RCC 7860 (cell line): ENCODE results near the gene ADAM12.
"Not testable (repeated sequence)": the region's sequence is repeated elsewhere in the genome, so short reads cannot be mapped to it uniquely, and the experiment has no call there.

Experiments used
- DNase-seq: peaks from one replicate; pipeline ENCODE4 v3.0.0-alpha.2; 2015; ENCODE audit warnings: low spot score
- FAIRE-seq: peaks from 2 replicates; lab custom pipeline; 2012; peaks lifted over from hg19 to GRCh38; lab: Jason Lieb, UNC

ADAM12 gene

DNA sequence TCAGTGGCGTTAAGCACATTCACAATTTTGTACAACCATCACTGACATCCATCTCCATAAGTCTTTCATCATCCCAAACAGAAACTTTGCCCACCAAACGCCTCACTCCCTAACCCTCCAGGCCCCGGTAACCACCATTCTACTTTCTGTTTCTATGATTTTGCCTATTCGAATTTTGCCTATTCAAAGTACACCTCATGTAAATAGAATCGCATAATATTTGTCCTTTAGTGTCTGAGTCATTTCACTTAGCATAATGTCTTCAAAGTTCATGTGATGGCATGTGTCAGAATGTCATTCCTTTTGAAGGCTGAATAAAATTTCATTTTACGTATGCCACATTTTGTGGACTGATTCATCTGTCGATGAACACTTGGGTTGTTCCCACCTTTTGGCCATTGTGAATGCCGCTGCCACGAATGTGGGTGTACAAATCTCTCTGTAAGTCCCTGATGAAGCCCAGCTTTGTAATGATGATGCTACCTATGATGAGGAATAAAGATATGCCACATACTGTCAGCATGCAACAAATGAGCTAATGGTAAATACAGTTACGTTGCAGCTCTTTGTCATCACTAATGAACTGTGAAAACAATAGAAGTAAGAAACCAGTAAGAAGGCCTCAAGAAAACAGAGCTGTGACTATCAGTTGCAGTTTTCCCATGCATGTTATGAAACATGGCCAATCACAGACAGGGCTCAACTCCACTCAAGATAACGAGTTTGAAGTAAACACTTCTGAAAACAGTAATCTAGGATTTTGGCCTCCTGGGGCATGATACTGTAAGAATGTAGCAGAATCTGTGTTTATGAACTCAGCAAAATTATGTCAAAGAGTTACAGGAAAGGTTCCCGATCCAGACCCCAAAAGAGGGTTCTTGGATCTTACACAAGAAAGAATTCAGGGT lies 120.0 kb downstream of the ADAM12 start:
- peak; percentile 36 for DNase-seq
- FAIRE-seq = no peak

- FAIRE-seq (no peak), DNase-seq (no peak)
Measured at GRCh38 chr10:126264102-126265018, 123.9 kb downstream of the ADAM12 start.

DNA sequence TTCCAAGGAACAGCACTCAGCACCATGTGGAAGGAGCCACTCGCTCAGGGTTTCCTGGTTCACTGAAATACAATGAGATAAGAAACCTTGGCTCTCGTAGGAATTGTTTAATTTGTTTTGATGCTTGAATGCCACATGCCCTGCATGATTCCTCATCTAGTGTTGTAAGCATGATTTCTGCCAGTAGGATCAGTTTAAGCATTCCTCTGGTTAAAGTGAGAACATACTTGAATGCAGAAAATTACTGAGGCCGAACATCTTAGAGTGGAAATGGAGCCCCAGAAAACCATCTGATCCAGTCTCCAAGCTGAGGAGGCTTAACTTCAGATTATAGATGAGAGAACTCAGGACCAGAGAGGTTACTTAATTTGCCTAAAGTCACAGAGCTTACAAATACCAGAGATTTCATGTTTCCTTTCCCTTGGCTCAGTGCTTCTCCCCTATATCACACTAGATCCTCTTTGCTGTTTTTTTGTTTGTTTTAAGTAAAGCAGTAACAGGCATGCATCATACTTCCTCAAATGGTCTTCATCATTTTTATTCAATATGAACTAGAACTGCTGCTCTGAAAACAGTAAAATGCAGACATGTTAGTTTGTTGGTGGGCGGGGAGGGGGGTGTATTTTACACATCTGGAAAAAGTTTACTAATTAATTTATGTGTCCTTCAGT lies 125.1 kb downstream of the ADAM12 start:
- FAIRE-seq (peak; percentile 78), DNase-seq (peak; percentile 55)

DNA sequence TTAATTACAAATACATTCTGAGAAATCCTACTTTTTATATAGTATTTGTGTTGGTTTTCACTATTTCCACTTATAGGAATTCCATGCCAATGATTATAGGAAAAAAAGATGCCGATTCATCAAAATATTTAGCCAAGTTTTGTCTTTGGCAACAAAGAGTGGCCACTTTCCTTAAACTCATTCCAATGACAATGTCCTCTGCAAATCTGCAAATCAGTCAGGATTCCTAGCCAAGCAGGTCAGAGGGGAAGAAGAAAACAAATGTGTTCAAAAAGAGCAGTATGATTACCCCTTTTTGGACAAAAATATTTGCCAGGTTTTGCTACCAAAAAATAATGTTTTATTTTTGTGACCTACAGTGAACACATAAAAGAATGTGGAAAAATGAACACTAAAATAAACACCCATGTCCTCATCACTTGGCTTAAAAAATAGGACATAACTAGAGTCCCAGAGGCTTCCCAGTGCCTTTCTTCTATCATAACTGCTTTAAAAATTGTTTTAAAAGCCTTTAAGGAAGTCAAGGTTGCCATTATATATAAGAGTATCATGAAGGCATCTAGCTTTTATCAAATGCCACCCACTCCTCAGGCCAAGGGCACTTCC lies 125.9 kb downstream of the ADAM12 start:
- no peak for FAIRE-seq
- DNase-seq = no peak

GRCh38 chr10:126259760-126260479 lies 128.4 kb downstream of the ADAM12 start:
- FAIRE-seq (peak; percentile 35), DNase-seq (peak; percentile 61)

DNA sequence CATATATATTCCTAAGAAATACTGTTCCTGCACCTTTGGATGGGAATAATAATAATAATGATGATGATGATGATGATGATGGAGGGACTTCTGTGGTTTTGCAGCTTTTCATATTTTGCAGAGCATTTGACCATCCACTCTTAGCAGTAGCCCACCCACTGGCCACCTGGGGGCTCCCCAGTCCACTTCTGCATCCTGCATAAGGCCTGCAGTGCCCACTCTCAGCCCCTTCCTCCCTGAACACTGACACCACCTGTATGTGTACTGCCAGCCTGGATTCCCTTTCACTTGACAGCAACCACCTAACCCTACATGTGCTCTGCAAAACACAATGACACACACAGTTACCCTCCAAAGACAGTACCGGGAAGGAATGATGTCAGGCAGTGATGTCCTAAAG lies 131.4 kb downstream of the ADAM12 start:
- no peak for FAIRE-seq

DNA sequence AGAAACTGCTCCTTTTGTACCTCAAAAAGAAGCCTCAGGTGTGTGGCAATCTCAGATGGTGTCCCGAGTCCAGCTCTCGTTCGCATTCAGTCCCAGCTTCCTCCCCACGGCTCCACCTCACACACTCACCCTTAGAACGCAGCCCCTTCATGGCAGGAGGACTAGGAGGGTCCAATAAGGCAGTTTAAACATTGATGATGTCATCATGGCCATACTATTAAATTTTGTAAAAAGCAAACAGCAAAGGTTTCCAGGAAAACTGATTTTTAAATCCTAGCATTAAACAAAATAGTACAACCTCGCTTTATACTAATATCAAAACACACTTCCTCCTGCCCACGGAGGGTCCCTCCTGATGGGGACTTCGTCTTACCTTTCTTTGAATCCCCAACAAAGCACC lies 133.0 kb downstream of the ADAM12 start:
- no peak for DNase-seq
- FAIRE-seq = no peak

More for the DNA sequence above, 131.4 kb downstream of the ADAM12 start:
- DNase-seq = no peak

DNA sequence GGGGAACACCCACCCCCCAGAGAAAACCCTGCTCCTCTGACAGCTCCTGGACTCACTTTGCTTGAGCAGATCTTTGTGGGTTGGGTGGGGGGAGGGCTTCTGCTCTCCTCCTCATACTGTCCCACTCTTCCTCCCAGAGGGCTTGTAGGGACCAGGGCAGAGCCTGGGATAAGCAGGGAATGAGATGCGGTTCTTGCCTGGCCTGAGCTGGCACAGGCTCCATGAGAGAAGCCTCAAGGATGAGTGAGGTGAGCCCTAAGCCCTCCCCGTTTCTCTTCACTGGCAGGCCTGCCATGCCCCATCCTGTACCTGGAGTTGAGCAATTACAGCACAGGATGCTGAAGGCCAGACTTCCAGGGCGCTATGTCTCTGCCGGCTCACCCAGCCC lies 134.7 kb downstream of the ADAM12 start:
- DNase-seq (no peak), FAIRE-seq (no peak)

- DNase-seq = peak; percentile 97
- FAIRE-seq = peak; percentile 98
Measured at GRCh38 chr10:126252884-126253610, 135.2 kb downstream of the ADAM12 start.

GRCh38 chr10:126251778-126252407 lies 136.4 kb downstream of the ADAM12 start:
- DNase-seq (no peak), FAIRE-seq (no peak)

DNA sequence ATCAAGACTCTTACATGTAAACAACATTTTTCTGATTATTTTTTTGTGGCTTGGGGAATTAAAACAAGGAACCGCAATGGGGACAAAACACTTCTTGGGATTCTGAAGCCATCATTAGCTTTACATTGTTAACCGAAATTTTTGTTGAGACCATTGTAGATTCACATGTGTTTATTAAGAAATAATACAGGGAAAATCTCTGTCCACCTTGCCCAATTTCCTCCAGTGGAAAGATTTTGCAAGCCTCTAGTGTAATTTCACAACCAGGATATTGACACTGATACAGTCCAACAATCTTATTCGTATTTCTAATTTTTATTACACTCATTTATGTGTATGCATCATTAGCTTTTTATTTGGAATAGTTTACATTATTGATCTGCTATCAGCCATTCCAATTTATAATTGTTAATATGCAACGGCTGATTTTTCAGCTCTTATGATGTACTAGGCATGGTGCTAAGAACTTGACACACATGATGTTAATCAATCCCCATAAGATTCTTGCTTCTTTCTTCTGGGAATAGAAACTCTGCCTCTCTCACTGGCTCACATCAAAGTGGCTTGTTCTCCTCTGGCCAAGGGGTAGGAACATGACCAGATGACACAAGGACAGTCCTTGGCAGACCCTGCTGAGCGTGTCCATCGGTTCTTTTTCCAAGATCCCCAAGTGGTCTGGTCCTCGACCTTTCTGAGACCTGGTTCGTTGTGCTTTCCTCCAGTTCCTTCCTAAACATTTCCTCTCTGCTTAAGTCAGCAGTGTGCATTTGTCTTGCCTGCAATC lies 137.6 kb downstream of the ADAM12 start:
- FAIRE-seq = no peak

DNA sequence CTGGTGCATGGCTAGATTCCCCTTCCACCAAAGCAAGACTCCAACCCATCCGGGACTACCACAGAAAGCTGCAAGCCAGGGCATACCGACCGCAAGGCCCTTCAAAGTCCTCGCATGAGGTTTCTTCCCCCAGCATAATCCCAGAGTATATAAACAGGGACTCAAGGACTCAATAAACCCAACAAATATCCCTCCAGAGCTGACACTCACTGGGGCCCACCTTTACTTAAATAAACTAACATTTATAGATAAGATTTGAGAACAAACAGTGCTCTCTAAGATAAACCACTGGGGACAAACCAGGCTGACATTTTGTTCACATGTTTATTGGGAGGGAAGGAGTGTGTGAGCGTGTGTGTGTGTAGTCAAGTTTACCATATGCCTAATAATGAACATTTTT lies 138.2 kb downstream of the ADAM12 start:
- no peak for FAIRE-seq

More for the DNA sequence above, 137.6 kb downstream of the ADAM12 start:
- DNase-seq = no peak

DNA sequence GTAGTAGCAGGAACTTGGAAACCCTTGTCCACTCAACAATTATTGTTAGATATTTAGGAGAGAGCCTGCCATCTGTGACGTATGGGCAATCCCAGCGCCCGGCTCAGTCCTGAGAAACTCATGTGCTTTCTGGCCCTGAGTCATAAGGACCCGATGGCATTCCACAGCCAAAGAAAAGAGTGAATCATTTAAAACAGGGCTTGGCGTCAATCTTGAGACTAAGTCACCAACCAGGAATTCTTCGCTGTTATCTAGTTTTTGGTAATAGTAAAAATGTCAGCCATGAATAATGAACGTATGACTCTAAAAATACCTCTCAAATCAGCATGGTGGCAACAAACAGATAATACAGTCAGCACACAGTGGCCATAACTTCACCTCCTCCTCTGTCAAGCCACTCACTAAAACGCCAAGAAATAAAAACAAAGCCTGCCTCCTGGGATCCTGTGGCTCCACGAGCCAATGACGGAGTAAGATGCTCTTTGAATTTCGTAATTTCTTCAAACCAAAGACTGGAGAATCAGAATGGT lies 140.8 kb downstream of the ADAM12 start:
- FAIRE-seq (peak; percentile 99), DNase-seq (peak; percentile 100)

More for the DNA sequence above, 138.2 kb downstream of the ADAM12 start:
- no peak for DNase-seq

DNA sequence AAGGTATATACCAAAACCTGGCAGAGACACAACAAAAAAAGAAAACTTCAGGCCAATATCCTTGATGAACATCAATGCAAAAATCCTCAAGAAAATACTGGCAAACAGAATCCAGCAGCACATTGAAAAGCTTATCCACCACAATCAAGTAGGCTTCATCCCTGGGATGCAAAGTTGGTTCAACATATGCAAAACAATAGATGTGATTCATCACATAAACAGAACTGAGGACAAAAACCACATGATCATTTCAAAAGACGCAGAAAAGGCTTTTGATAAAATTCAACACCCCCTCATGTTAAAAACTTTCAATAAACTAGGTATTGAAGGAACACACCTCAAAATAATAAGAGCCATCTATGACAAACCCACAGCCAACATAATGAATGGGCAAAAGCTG lies 141.9 kb downstream of the ADAM12 start:
- FAIRE-seq = not testable (repeated sequence)

DNA sequence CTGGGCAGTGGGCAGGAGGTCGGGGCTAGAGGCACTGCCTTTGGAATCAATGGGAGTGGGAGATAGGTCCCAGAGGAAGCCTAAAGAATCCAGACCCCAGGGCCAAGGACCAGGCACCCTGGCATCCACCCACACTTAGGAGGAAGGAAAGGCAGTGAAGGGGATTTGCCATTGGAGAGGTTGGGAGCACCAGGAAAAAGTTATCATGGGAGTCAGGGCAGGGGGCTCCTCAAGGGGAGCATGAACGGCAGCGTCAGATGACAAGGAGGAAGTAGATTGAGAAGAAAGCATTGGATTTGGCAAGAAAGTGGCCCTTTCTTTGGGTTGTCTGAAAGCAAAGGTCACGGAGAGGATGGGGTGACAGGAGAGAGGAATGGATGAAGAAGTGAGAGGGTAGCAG lies 142.8 kb downstream of the ADAM12 start:
- DNase-seq = no peak
- FAIRE-seq = no peak

More for the DNA sequence above, 141.9 kb downstream of the ADAM12 start:
- DNase-seq = not testable (repeated sequence)

DNA sequence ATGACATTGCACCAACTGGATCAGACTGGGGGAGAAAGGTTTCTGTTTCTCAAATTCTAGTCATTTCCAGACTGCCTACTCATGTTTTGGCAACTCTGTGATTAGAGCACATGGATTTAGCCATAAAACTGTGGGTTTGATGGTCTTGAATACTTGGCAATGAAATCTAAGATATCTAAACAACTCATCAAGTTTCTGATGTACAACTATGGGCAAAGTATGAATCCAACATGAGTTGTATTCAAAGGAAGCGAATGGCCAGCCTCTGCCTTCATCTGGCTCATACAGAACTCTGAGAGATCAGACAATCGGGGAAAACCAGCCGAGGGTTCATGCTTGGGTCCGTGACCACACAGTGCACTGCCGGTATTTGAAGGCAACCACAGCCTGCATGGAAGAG lies 144.3 kb downstream of the ADAM12 start:
- DNase-seq (peak; percentile 97), FAIRE-seq (peak; percentile 99)

DNA sequence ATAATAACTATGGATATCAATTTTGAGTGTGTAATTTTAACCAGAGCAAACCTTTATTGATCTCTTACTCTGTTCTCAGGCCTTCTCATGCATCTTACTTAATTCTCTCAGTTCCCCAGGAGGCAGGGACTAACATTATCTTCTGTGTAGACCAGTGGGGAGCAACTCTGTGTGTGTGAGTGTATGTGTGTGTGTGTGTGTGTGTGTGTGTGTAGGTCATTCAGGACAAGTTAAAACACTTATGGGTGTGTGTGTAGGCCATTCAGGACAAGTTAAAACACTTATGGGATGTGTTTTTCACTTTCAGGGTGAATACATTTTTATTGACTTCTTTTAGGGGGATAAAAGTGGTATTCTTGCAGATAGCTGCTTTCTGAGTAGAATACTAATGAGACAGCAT lies 145.0 kb downstream of the ADAM12 start:
- no peak for DNase-seq
- no peak for FAIRE-seq
